Esophagus squamous epithelium (tissue), 4 donors: ENCODE results near the gene SMIM43.

Source experiments
- POLR2A ChIP-seq, 4 donors: fragments of 450-650 bp; IDR thresholded peaks; one replicate each; pipeline ENCODE4 v1.6.1; 2017; ENCODE audit warnings: antibody characterized with exemption in 4 of 4, mild to moderate bottlenecking in 4 of 4, moderate library complexity in 3 of 4
- TF ChIP-seq, protein P1 (sequence below), 6 experiments: fragments of 450-650 bp in 4 of 6; fragments of 200-600 bp in 2 of 6; sonication (generic) in 2 of 6; IDR thresholded peaks; one replicate each; pipeline ENCODE4 v1.5.1; 2016 to 2019; ENCODE audit warnings: antibody characterized with exemption in 6 of 6, mild to moderate bottlenecking in 4 of 6, moderate library complexity in 4 of 6

DNA sequence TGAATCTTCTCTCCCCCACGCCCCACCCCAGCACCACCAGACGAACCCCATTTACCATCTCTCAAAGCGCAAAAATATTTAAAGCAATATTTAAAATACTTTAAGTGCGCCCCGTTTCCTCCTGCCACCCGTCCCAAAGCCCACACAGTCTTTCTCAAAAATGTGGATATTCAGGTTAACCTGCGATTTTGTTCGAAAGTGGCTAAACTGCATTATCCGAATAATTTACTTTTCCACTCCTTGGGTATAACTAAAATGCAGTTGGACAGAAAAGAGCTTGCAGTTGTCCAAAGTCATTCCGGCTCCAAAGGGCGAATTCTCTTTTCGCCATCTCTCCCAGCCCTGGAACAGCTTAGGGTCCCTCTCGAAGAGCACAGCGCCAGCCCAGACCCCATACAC, 662 bp downstream of the SMIM43 start:
- TF ChIP-seq, protein P1, sequence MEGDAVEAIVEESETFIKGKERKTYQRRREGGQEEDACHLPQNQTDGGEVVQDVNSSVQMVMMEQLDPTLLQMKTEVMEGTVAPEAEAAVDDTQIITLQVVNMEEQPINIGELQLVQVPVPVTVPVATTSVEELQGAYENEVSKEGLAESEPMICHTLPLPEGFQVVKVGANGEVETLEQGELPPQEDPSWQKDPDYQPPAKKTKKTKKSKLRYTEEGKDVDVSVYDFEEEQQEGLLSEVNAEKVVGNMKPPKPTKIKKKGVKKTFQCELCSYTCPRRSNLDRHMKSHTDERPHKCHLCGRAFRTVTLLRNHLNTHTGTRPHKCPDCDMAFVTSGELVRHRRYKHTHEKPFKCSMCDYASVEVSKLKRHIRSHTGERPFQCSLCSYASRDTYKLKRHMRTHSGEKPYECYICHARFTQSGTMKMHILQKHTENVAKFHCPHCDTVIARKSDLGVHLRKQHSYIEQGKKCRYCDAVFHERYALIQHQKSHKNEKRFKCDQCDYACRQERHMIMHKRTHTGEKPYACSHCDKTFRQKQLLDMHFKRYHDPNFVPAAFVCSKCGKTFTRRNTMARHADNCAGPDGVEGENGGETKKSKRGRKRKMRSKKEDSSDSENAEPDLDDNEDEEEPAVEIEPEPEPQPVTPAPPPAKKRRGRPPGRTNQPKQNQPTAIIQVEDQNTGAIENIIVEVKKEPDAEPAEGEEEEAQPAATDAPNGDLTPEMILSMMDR (IDR thresholded peaks at IDR 0.05) = no peak
- TF ChIP-seq POLR2A (IDR thresholded peaks at IDR 0.05) = no peak
